Measurements from ENCODE around the gene KLHDC7B. TPM values are rescaled to one million over a fixed set of nuclear protein-coding genes. Genes with fewer than 3 reads are reported as not detected.

Gene KLHDC7B
- total and polyA plus RNA-seq, 2 donors = 0.11 to 0.33 TPM

Other genes with a start within 250 kb of the KLHDC7B start
- gene PLXNB2, start 238.3 kb upstream of the KLHDC7B start, total RNA-seq = 61.7 TPM
- 106 TPM for gene PLXNB2, start 238.3 kb upstream of the KLHDC7B start, polyA plus RNA-seq
- gene DENND6B, start 218.9 kb upstream of the KLHDC7B start, total RNA-seq = 4.1 TPM
- 4.6 TPM for gene DENND6B, start 218.9 kb upstream of the KLHDC7B start, polyA plus RNA-seq
- 31.1 TPM for gene PPP6R2, start 202.6 kb upstream of the KLHDC7B start, total RNA-seq
- 46.0 TPM for gene PPP6R2, start 202.6 kb upstream of the KLHDC7B start, polyA plus RNA-seq
- 28.3 TPM for gene SBF1, start 70.9 kb upstream of the KLHDC7B start, total RNA-seq
- 44.8 TPM for gene SBF1, start 70.9 kb upstream of the KLHDC7B start, polyA plus RNA-seq
- gene ADM2, start 64.4 kb upstream of the KLHDC7B start, total RNA-seq = 0.37 TPM
- 0.11 TPM for gene ADM2, start 64.4 kb upstream of the KLHDC7B start, polyA plus RNA-seq
- not detected for gene MIOX, start 59.0 kb upstream of the KLHDC7B start, total RNA-seq
- gene MIOX, start 59.0 kb upstream of the KLHDC7B start, polyA plus RNA-seq = not detected
- gene LMF2, start 38.2 kb upstream of the KLHDC7B start, total RNA-seq = 21.4 TPM
- 61.3 TPM for gene LMF2, start 38.2 kb upstream of the KLHDC7B start, polyA plus RNA-seq
- gene NCAPH2, start 37.7 kb upstream of the KLHDC7B start, total RNA-seq = 27.5 TPM
- 38.4 TPM for gene NCAPH2, start 37.7 kb upstream of the KLHDC7B start, polyA plus RNA-seq
- 0.79 TPM for gene SCO2, start 20.3 kb upstream of the KLHDC7B start, total RNA-seq
- 3.3 TPM for gene SCO2, start 20.3 kb upstream of the KLHDC7B start, polyA plus RNA-seq
- 9.5 TPM for gene TYMP, start 15.9 kb upstream of the KLHDC7B start, total RNA-seq
- gene TYMP, start 15.9 kb upstream of the KLHDC7B start, polyA plus RNA-seq = 84.1 TPM
- not detected for gene SYCE3, start 17.0 kb downstream of the KLHDC7B start, total RNA-seq
- not detected for gene SYCE3, start 17.0 kb downstream of the KLHDC7B start, polyA plus RNA-seq
- 6.2 TPM for gene CPT1B, start 32.5 kb downstream of the KLHDC7B start, total RNA-seq
- 5.5 TPM for gene CPT1B, start 32.5 kb downstream of the KLHDC7B start, polyA plus RNA-seq
- 28.0 TPM for gene CHKB, start 37.0 kb downstream of the KLHDC7B start, total RNA-seq
- 45.7 TPM for gene CHKB, start 37.0 kb downstream of the KLHDC7B start, polyA plus RNA-seq
- 1.2 TPM for gene MAPK8IP2, start 54.9 kb downstream of the KLHDC7B start, total RNA-seq
- gene MAPK8IP2, start 54.9 kb downstream of the KLHDC7B start, polyA plus RNA-seq = 1.6 TPM
- 8.7 TPM for gene ARSA, start 82.3 kb downstream of the KLHDC7B start, total RNA-seq
- 36.3 TPM for gene ARSA, start 82.3 kb downstream of the KLHDC7B start, polyA plus RNA-seq
- gene SHANK3, start 126.9 kb downstream of the KLHDC7B start, total RNA-seq = 8.1 TPM
- 18.5 TPM for gene SHANK3, start 126.9 kb downstream of the KLHDC7B start, polyA plus RNA-seq
- gene ACR, start 192.3 kb downstream of the KLHDC7B start, total RNA-seq = not detected
- 0.30 TPM for gene ACR, start 192.3 kb downstream of the KLHDC7B start, polyA plus RNA-seq
- gene RABL2B, start 237.7 kb downstream of the KLHDC7B start, total RNA-seq = 9.5 TPM
- 21.0 TPM for gene RABL2B, start 237.7 kb downstream of the KLHDC7B start, polyA plus RNA-seq